NOMO-1 treated with dmso at 0.1 percent for 144 hours (cell line): ENCODE data around the gene SYNGAP1.
"Not testable (repeated sequence)": the region's sequence is repeated elsewhere in the genome, so short reads cannot be mapped to it uniquely, and the experiment has no call there.

Source experiments
- DNase-seq: peaks from one replicate; lab custom pipeline; 2025; ENCODE audit not compliant: unreplicated experiment; lab: John Stamatoyannopoulos, UW

The SYNGAP1 gene

DNA sequence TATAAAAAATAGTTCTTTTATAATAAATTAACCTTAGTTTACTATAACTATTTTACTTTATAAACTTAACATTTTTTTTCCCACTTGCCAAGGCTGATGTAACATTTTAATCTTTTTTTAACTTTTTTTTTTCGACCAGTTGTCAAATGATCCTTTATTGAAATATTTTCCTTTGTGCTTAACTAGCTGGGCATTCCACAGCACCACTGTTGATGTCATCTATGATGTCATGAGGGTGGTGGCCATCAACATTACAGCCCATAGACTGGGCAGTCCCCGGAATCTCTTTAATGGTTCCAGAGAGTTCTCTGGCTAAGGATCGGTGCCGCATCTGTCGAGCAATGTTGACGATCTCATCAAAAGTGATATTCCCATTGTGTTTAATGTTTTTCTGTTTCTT is 20.0 kb upstream of the SYNGAP1 start:
- DNase-seq: not testable (repeated sequence)

DNA sequence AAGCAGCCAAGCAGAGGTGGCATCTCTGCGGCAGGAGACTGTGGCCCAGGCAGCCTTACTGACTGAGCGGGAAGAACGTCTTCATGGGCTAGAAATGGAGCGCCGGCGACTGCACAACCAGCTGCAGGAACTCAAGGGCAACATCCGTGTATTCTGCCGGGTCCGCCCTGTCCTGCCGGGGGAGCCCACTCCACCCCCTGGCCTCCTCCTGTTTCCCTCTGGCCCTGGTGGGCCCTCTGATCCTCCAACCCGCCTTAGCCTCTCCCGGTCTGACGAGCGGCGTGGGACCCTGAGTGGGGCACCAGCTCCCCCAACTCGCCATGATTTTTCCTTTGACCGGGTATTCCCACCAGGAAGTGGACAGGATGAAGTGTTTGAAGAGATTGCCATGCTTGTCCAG is 15.0 kb upstream of the SYNGAP1 start:
- no peak for DNase-seq

GRCh38 chr6:33405386-33405940 is 14.4 kb upstream of the SYNGAP1 start:
- no peak for DNase-seq

- DNase-seq: no peak
Observed at GRCh38 chr6:33406126-33406525, 13.7 kb upstream of the SYNGAP1 start.

- DNase-seq: no peak
Observed at GRCh38 chr6:33407132-33407718, 12.6 kb upstream of the SYNGAP1 start.

DNA sequence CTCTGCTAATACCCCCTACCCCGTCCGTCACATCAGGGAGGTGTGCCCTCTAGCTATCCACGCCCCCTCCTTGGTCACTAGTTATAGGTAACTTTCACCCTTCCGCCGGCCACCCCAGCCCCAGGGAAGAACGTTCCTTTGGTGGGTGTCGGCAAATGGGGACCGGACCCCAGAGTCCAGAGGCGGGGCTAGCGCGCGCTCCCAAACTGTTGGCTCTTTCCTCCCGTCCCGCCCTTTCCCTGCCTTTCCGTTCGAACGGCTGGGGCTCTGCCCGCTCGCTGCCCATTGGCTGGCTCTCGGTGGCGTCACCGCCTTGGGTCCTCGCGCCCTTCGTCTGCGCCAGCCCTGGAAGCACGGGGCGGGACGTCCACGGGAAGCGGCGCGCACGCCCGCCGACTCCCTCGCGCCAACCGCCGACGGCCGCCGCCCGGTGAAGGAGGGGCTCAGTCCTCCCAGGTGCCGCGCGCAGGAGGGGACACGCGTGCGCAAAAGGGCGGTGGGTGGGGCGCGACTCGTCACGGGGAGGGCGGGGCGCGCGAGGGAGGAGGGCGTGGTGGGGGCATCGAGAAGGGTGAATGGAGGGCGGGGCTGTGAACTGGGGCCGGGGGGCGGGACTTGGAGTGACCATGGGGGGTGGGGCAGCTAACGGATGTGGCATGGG is 9.7 kb upstream of the SYNGAP1 start:
- DNase-seq: peak; percentile 97

DNA sequence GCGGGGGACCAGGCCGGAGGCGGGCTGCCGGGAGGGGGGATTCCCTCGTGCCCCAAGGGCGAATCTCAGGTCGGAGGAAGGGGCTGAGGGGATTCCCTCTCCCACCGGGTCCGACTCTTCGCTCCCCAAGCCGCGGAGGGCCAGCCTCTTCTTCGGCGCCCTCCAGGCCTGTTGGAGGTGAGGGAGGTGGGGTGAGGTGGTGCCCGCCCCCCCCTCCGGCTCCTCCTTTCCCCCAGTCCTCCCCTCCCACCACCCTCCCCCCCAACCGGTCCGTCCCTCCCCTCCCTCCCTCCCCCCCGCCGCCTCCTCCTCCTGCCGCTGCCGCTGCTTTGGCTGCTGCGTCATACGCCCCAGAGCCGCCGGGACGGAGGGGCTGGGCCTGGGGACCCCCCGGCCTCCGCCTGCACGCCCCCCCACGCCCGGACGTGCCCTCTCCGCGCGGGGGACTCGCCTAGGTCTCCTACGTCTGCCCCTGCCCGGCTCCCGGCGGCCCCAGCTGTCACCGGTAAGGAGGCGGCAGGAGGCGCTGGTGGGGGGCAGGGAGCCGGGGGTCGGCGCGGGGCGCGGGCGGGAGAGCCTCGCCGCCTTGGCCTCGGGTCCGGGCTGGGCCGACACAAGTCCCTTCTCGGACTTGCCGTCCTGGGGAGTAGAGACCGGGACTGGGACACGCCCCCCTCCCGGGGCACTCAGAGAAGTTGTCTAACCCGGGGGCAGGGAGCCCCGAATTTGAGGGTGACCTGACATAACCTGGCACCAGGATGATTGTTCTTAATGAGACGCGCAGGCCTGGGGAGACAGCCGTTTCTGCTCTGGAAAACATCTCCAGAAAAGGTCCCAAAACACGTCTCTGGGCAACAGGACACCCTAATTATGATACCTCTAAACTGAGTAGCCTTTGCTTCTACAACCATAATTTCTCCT is 8.9 kb upstream of the SYNGAP1 start, which contains the start of gene PHF1:
PHF1 (plus strand) TSS at position 304 of the 921 bp plus-strand sequence. CDS start 1,250 bp downstream, outside the sequence.
- peak; percentile 77 for DNase-seq

GRCh38 chr6:33411632-33412005 is 8.2 kb upstream of the SYNGAP1 start:
- no peak for DNase-seq

DNA sequence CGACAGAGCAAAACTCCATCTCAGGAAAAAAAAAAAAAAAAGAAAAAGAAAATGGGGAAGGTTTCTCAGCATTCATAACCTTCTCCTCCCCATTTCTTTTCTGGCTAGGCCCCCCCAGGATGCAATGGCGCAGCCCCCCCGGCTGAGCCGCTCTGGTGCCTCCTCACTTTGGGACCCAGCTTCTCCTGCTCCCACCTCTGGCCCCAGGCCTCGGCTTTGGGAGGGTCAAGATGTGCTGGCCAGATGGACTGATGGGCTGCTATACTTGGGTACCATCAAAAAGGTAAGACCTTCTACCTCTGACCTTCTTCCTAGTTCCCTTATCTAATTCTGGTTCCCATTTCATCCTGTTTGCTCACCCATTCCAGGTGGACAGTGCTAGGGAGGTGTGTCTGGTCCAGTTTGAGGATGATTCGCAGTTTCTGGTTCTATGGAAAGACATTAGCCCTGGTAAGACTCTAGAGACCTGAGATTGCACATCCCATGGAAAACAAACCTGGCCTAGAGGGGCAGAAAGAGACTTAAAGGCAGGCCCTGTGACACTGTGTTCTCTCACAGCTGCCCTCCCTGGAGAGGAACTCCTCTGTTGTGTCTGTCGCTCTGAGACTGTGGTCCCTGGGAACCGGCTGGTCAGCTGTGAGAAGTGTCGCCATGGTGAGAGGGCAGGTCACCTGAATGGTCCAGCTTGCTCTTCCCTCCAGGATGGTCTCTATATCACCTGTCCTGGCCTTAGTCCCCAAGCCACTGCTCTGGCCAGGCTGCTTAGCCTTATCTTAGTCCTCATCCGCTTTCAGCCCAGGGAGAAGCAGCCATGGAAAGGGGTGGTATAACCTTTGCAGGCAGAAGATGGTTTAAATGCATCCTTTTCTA is 7.5 kb upstream of the SYNGAP1 start:
- no peak for DNase-seq

GRCh38 chr6:33413241-33414120 is 6.4 kb upstream of the SYNGAP1 start:
- no peak for DNase-seq

- no peak for DNase-seq
Observed at GRCh38 chr6:33414592-33415271, 5.1 kb upstream of the SYNGAP1 start.

GRCh38 chr6:33415831-33416230 is 4.0 kb upstream of the SYNGAP1 start:
- no peak for DNase-seq

DNA sequence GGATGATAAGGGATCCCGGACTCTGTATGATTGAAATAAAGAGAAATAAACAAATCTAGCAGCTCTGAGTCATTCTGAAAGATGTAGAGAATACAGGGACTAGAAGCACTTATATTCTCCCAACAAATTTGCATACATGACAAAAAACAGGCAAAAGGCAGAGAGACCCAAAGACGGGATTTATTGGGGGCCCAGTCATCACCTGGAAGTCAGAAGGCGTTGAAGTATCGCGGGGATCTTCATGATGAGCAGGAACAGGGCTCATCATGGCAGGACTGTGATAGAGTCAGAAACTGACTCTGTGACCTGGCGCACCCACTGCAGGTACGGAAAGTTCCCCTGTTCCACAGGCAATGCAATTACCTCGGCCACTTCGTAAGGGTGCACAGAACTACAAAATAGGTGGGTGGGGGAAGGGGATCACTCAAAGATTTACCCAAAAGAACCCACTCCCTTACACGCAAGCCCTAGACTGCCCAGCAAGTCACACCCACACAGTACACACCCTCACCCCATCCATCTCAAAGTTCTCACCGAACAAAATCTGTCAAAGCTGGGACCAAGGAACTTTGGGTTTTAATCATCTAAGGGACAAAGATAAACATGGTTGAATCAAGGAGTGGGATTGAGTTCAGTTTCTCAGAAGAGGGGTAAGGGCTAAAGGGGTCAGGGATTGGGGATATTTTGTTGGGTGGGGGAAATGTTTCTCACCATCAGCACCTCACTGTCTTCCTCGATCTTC is 3.3 kb upstream of the SYNGAP1 start:
- DNase-seq: no peak

GRCh38 chr6:33417128-33417902 is 2.5 kb upstream of the SYNGAP1 start:
- no peak for DNase-seq

DNA sequence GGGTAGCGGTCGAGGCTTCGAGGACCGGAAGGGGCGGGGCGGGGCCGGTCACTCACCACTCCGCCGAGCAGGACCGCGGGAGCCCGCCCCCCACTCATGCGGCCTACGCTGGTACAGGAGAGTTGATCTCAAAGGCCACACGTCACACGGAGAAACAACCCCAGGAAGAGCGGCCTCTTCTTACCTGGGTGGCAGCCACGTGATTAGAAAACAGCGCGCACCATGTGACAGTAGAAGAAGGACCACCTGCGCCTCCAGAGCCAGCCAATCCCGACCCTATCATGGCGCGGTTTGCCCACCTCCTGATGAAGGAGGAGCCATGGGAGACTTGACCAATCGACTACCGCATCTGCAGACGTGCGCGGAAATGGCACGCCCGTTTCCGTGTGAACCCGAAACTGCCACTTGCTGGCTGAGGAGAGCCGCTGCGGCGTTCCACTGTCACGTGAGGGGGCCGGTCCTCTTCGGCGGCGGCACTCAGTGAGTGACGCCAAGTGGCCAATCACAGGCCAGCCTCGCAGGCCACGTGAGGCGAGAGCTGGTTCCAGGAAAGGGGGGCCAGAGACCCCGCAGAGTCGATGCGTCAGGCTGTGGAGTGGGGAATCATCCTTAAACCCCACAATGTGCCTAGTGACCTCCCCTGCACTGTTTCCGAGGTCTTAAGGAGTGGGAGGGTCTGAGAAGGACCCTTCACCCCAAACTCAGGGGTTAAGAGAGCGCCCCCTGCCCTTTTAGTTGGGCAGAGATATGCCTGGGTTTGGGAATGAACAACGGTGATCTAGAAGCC is 1.8 kb upstream of the SYNGAP1 start, which contains the start of gene CUTA:
CUTA (minus strand) TSS at position 205 of the 787 bp plus-strand sequence; CDS start at position 98, 107 bp downstream.
- DNase-seq: peak; percentile 99

DNA sequence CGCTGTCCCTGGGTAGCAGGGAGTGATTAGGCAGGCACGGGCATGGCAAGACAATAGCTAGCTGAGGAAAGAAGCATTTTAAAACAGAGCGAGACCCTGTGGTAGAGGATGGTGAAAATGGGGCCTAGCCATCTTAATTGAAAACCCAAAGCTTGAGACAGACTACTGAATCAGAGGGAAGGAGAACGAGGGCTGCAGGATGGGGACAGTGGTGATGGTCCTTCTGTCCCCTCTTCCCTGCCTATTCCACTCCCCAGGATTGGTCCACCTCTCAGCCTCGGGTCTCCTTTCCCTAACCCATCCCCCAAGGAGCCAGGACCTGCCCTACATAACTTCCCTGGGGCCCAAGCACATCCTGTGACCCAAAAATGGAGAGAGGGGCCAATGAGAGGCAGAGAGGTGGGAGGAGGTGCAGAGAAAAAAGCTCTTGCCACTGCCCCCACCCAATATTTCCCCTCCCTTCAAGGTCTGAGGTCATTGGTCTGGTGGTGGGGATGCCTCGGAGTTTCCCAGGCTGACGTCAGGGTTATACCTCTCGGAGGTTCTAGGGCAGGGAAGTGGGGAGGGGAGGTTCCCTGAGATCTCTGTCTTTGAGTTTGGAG is 1.1 kb upstream of the SYNGAP1 start:
- no peak for DNase-seq
